ENCODE data around the gene C1QBP.
"Not testable (repeated sequence)": the region's sequence is repeated elsewhere in the genome, so short reads cannot be mapped to it uniquely, and the experiment has no call there.

The C1QBP gene, protein sequence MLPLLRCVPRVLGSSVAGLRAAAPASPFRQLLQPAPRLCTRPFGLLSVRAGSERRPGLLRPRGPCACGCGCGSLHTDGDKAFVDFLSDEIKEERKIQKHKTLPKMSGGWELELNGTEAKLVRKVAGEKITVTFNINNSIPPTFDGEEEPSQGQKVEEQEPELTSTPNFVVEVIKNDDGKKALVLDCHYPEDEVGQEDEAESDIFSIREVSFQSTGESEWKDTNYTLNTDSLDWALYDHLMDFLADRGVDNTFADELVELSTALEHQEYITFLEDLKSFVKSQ

DNA sequence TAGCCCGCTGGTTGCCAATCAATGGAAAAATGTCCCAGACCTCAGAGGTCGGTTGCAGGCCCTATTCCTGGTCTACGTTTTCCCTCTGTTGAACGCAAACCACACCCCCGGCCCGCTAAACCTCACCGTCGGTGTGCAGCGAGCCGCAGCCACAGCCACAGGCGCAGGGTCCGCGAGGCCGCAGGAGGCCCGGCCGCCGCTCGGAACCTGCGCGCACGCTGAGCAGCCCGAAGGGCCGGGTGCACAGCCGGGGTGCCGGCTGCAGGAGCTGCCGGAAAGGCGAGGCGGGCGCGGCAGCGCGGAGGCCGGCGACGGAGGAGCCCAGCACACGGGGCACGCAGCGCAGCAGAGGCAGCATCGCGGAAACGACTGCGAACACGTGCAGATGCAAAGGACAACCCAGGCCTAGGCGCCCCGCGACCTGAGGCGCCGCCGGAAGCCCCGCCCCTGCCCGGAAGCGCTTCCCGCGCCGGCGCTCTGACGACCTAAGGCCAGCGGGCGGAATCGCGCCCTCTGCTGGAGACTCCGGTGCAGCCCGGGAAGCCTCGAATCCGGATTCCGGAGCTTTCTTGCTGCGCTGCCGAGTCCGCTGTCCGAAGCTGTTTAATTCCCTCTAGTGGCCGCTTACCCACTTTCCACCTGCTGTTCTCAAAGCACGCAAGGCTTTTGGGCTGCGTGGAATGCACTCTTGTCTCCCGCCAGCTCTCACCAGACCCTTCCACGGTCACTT lies at the start of gene C1QBP:
TSS of gene C1QBP (minus strand) at position 440 of the 730 bp plus-strand sequence. CDS start at position 358, 82 bp downstream.
- peak; percentile 88 for DNase-seq (ENCODE audit: low spot score)

DNA sequence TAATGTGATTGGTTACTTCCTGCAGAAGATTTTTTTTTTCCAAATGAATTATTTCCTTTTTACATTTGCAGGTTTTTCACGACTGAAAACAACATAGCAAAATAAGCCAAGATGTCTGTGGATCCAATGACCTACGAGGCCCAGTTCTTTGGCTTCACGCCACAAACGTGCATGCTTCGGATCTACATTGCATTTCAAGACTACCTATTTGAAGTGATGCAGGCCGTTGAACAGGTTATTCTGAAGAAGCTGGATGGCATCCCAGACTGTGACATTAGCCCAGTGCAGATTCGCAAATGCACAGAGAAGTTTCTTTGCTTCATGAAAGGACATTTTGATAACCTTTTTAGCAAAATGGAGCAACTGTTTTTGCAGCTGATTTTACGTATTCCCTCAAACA lies 49.8 kb upstream of the C1QBP start:
- no peak for DNase-seq (ENCODE audit: low spot score)

GRCh38 chr17:5486206-5487124 lies 47.5 kb upstream of the C1QBP start, which contains the start of gene MIS12:
TSS of gene MIS12 (plus strand) at chr17:5486566. CDS start at chr17:5488863, 2,297 bp downstream.
- DNase-seq (ENCODE audit: low spot score) = peak; percentile 95

DNA sequence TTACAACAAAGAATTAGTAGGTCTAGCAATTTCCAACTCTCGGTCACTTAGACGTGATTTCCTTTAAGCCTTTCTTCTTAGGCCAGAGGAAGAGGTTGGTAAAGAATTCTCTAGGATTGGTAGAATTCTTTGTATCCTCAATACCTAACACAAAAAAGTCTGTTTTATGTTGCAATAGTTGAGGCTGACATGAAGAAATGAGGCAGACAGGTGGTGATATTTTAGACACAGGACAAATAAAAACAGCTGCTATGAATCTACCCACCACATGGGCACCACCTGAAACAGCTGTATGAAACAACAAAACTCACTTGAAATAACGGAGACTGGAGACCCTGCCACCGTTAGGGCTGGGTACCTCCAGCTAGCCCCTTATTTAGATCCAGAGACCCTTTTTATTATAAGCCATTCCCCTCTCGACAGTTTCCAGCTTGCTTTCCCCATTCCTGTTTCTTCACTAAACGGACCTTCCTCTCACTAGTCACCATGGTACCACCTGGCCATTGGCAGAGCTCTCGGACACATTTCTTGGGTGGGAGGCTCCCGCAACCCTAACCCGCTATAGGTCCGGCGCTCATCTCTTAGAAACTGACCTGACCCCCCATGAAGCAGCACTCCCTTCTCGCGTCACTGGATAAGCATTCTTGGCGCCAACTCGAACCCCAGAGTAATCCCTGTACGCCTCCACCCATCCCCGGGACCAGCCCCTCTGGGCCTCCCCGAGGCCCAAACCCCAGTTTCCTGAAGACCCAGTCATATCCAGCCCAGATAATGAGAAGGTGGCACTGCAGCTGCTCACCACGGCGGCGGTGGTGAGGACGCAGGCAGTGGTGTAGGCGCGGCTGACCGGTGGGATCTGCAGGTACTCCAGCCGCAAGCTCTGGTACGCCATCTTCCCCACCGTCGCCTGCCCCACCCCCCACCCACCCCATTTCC lies 46.6 kb upstream of the C1QBP start, which contains the start of gene DERL2:
TSS of gene DERL2 (minus strand) at position 909 of the 936 bp plus-strand sequence. CDS start at position 892, 17 bp downstream.
- DNase-seq (ENCODE audit: low spot score) = peak; percentile 44

DNA sequence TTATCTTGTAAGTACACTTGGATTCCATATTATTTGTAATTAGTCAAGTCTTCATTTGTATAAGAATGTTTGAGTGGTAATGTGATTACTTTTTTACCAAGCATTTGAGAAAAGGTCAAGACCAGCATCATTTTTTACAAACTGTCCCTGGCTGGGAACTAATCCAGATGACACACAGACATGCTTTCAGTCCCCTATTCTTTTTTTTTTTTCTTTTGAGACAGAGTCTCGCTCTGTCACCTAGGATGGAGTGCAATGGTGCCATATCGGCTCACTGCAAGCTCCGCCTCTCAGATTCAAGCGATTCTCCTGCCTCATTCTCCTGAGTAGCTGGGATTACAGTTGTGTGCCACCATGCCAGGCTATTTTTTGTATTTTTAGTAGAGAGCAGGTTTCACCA lies 42.5 kb upstream of the C1QBP start:
- DNase-seq (ENCODE audit: low spot score) = no peak

- DNase-seq (ENCODE audit: low spot score) = no peak
Observed at GRCh38 chr17:5480962-5481361, 42.0 kb upstream of the C1QBP start.

DNA sequence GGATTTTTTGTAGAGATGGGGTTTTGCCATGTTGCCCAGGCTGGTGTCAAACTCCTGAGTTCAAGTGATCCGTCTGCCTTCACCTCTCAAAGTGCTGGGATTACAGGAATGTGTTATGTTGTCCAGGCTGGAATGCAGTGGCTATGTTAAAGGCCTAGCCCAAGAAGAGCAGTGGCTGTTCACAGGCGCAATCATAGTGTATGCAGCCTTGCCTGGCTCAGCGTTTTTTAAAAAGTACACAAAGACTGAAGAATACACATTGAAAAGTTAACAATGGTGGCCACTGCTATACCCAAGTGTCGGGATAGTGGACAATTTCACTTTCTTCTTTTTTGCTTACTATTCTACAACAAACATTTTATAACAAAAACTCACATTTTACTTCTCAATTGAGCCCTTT lies 40.0 kb upstream of the C1QBP start:
- no peak for DNase-seq (ENCODE audit: low spot score)

- DNase-seq (ENCODE audit: low spot score) = no peak
Observed at GRCh38 chr17:5473906-5474305, 35.0 kb upstream of the C1QBP start.

- no peak for DNase-seq (ENCODE audit: low spot score)
Observed at GRCh38 chr17:5472511-5472910, 33.6 kb upstream of the C1QBP start.

- DNase-seq (ENCODE audit: low spot score) = peak; percentile 26
Observed at GRCh38 chr17:5468075-5468473, 29.1 kb upstream of the C1QBP start.

- no peak for DNase-seq (ENCODE audit: low spot score)
Observed at GRCh38 chr17:5467416-5467815, 28.5 kb upstream of the C1QBP start.

- DNase-seq (ENCODE audit: low spot score) = no peak
Observed at GRCh38 chr17:5466295-5466694, 27.3 kb upstream of the C1QBP start.

DNA sequence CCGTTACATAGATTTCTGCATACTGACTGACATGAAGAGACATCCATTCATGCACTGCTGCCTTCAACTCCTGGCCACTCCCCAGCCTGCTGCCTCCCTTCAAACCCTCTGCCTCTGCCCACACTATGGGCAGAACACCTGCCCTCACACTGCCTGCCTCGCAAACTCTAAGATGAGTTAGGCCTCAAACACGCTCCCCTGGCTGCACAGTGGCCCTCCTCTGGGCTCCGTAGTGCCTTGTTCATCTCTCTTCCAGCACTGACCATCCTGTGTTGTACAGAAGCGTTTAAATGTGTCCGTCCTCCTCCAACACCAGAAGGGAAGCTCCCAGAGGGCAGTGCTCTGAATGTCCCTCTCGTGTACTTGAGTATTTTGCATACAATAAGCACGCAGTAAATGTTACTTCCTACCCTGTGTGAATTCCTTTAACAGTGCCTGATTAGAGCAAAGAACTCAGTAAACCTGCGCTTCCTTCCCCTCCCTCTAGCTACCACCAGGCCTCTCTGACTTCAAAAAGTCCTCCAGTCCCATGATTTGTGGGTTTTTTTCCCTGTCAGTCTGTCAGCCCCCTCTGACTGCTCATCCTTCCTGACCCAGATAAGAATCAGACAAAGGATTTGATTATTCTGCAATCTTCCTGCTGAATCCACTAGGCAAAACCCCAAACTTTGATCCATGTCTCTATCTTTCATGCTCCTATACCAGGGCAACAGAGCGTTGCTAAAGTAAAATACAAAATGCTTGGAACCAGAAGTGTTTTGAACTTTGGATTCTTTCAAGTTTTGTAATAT lies 26.0 kb upstream of the C1QBP start:
- no peak for DNase-seq (ENCODE audit: low spot score)

- DNase-seq (ENCODE audit: low spot score) = no peak
Observed at GRCh38 chr17:5446786-5447185, 7.8 kb upstream of the C1QBP start.

DNA sequence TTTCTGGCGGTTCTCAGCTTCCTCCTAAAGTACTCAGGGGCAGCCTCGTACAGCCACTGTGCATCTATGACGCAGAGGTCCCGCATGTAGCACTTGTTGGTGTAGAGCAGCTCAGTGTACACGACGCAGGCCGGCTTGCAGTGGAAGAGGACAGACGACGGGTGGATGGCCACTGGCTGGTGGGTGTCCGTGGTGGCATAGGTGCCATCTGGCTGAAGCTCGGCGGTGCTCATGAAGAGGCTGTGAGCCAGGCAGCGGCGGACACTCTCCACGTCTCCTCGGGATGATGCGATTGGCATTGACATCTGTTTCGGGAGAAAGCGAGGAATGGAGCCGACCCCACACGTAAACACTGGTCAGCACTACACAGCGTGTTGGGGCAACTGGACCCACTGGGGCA lies 5.3 kb upstream of the C1QBP start:
- DNase-seq (ENCODE audit: low spot score) = no peak

DNA sequence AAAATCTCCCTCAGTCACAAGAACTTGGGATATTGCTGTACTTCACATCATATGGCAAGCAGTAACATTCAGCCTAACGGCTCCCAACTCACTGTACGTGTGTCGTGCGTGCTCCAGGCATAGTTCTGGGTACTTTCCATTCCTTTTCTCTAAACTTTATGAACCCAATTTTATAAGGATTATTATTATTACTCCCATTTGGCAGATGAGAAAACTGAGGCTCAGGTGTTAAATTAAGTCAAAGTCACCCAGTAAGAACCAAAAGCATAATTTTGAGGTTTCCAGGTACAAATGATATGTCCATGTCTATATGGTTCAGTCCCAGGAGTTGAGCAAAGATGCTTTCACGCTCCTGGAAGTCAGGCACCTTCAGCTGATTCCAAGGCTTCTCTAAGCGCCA lies 4.8 kb upstream of the C1QBP start:
- DNase-seq (ENCODE audit: low spot score) = no peak

GRCh38 chr17:5439446-5439764 lies 450 bp upstream of the C1QBP start:
- DNase-seq (ENCODE audit: low spot score) = no peak

DNA sequence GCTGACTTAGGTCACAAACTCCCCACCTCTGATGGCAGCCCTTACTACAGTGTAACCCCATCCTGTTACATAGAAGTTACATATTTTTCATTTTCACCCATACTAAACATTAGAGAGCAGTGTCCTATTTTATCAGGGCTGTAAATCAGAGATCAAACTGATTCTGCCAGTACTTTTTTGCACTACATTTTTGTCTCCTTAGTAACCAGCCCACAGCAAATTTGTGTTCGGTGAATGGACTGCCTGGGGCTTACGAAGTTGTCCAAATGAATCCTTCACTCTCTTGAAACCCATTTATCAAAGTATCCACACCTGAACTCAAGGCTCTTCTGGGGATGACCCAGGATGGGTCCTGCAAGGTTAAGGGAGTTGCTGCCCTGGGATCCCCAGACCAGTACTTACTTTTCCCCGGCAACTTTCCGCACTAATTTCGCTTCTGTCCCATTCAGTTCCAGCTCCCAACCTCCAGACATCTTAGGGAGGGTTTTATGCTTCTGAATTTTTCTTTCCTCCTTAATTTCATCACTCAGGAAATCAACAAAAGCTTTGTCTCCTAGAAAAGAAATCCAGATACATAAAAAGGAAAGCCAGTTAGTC lies 1.1 kb downstream of the C1QBP start:
- no peak for DNase-seq (ENCODE audit: low spot score)

GRCh38 chr17:5435781-5436315 lies 3.1 kb downstream of the C1QBP start:
- DNase-seq (ENCODE audit: low spot score) = not testable (repeated sequence)

DNA sequence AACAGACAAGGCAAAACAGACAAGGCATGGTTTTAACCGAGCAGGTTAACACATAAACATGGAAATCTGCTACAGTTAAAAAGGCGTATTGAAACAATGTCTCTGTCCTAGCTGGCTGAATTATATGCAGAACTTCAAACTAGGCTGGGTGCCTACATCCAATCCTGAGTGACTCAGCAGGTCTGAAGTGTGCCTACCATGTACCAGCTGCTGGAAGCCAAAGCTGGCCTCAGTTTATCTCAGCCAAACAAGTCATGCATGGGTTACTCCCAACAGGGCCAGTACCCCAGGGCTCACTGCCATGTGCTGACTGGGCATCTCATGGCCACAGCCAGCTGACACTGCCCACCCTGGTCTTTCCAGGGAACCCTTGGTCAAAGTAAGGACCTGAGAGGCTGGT lies 4.0 kb downstream of the C1QBP start:
- DNase-seq (ENCODE audit: low spot score) = no peak

Measured in NAMALWA (cell line).